GM18517 (cell line): ENCODE data around the gene GLT8D1.
A peak's percentile ranks its signal among the peaks of the same experiment; 100 is the strongest.
"Not testable (repeated sequence)": the region's sequence is repeated elsewhere in the genome, so short reads cannot be mapped to it uniquely, and the experiment has no call there.

ENCODE experiments used
- ATAC-seq: cut with Tn5 transposase; IDR thresholded peaks from one replicate; pipeline ENCODE4 v1.9.1; 2021; ENCODE audit warnings: mild to moderate bottlenecking, moderate library complexity; ENCODE audit not compliant: unreplicated experiment

Gene GLT8D1

GRCh38 chr3:52681596-52681995 lies 24.0 kb downstream of the GLT8D1 start:
- no peak for ATAC-seq

- no peak for ATAC-seq
Measured at GRCh38 chr3:52679811-52680210, 25.8 kb downstream of the GLT8D1 start.

DNA sequence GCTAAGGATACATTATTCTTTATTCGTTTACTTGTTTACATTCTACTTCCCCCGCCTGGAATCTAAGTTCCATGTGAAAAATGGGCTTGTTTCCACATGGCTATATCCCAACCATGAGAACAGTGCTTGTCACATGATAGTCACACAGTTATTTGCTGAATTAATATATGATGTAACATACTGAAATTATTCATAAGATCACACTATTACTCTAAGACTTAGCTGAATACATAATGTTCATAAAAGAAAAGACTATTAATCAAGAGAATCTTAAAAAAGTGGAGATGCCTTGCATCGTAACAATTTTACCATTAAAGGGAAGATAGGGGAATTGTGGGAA lies 26.4 kb downstream of the GLT8D1 start:
- ATAC-seq = no peak

GRCh38 chr3:52678265-52679198 lies 27.1 kb downstream of the GLT8D1 start:
- ATAC-seq = no peak

DNA sequence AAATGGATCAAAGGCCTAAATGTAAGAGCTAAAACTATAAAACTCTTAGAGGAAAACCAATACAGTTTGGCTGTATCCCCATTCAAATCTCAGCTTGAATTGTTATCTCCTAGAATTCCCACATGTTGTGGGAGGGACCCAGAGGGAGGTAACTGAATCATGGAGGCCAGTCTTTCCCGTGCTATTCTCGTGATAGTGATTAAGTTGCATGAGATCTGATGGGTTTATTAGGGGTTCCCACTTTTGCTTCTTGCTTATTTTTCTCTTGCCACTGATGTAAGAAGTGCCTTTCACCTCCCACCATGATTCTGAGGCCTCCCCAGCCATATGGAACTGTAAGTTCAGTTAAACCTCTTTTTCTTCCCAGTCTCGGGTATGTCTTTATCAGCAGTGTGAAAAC lies 29.4 kb downstream of the GLT8D1 start:
- ATAC-seq = not testable (repeated sequence)

GRCh38 chr3:52671676-52672075 lies 33.9 kb downstream of the GLT8D1 start:
- ATAC-seq = no peak

DNA sequence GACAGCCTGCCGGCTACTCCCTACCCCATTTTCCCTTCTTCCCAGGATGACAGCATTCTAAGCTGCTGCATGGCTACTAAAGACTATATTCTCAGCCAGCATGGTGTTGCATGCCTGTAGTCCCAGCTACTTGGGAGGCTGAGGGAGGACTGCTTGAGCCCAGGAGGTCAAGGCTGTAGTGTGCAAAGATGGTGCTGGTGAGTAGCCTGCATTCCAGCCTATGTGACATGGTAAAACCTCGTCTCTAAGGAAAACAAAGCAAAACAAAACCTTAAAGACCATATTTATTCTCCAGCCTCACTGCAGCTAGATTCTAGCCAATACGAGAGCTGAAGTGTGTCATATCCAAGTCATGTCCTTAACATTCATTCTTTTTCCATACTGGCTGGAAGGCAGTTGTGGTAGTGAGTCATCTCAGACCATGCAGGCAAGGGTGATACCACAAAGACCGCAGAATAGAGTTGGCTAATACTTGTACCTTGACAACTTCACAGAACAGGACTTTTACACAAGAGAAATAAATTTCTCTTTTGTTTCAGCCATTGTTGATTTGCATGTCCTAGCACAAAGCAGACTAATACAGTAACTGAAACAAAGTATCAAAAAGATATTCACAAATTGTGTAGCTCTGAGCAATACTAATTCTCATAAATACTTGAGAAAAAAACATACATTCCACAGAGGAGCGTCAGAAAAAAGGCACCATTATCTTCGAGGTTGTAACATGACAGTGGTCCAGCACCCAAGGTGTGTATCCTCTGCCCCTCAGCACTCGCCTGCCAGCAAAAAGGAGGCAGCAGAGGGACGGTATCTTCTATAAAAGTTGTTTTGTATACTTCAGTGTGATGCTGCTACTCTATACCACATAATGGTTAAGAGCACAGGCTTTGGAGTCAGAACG lies 34.7 kb downstream of the GLT8D1 start:
- peak; percentile 68 for ATAC-seq

DNA sequence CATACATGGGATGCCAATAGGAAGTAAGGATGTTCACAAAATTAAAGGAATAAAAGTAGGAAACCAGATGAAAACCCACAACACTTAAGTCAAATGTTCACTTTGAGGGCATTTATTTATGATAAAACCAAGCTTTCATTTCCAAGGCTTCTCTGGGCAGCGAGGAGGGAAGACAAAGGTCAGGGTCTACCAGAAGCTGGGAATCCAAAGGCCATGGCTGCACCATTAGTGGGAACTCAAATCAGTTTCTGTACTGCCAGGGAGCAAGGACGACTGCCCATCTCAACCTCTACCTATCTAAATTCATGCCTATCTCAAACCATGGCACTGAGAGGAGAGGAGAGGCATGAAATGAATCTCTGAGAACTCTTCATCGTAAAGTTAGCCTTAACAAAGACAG lies 42.5 kb downstream of the GLT8D1 start:
- ATAC-seq = no peak

- ATAC-seq = no peak
Measured at GRCh38 chr3:52660046-52660445, 45.5 kb downstream of the GLT8D1 start.

- no peak for ATAC-seq
Measured at GRCh38 chr3:52655895-52656294, 49.7 kb downstream of the GLT8D1 start.

GRCh38 chr3:52651592-52651991 lies 54.0 kb downstream of the GLT8D1 start:
- no peak for ATAC-seq

- no peak for ATAC-seq
Measured at GRCh38 chr3:52650439-52650838, 55.2 kb downstream of the GLT8D1 start.

- ATAC-seq = no peak
Measured at GRCh38 chr3:52649461-52650210, 56.0 kb downstream of the GLT8D1 start.

GRCh38 chr3:52645549-52645948 lies 60.0 kb downstream of the GLT8D1 start:
- no peak for ATAC-seq
